Type B pancreatic cell (in vitro differentiated cells): ENCODE data around the gene CREB5. TPM values are rescaled to one million over a fixed set of nuclear protein-coding genes. Genes with fewer than 3 reads are reported as not detected.

Experiments used
- DNase-seq: peaks from one replicate; pipeline ENCODE4 v3.0.0; 2021; ENCODE audit warnings: mixed read lengths; ENCODE audit not compliant: unreplicated experiment; ENCODE audit errors: extremely low spot score
- H3K27ac Mint-ChIP-seq: 2 replicates; pipeline ENCODE4 v1.8.0; 2021; ENCODE audit warnings: mild to moderate bottlenecking, mixed read lengths
- H3K27me3 Mint-ChIP-seq: 2 replicates; pipeline ENCODE4 v1.8.0; 2021; ENCODE audit warnings: mixed read lengths
- H3K36me3 Mint-ChIP-seq: 2 replicates; pipeline ENCODE4 v1.8.0; 2021; ENCODE audit warnings: mixed read lengths
- H3K4me1 Mint-ChIP-seq: one replicate; pipeline ENCODE4 v1.8.0; 2021; ENCODE audit warnings: mixed read lengths; ENCODE audit not compliant: unreplicated experiment
- H3K4me3 Mint-ChIP-seq: 2 replicates; pipeline ENCODE4 v1.8.0; 2021; ENCODE audit warnings: mild to moderate bottlenecking, mixed read lengths
- H3K9me3 Mint-ChIP-seq: 2 replicates; pipeline ENCODE4 v1.8.0; 2021; ENCODE audit warnings: mixed read lengths
- CTCF ChIP-seq: fragments of 200-600 bp; sonication (generic); conservative IDR thresholded peaks from 2 replicates; pipeline ENCODE4 v1.5.0; 2021; ENCODE audit warnings: antibody characterized with exemption, mild to moderate bottlenecking
- total RNA-seq: library from RNA; stranded (reverse); gene quantifications from 2 replicates; pipeline ENCODE4 v1.2.1, GENCODE V29; 2021; ENCODE audit warnings: low replicate concordance

The CREB5 gene
- total RNA-seq, 1 donor from 2014 or later, result 31.0 TPM

GRCh38 chr7:28493477-28493876 lies 81.2 kb downstream of the CREB5 start:
- no peak overlapping the region for H3K27ac Mint-ChIP-seq
- peaks cover 16% of the 10 kb centered on the region for H3K4me1 Mint-ChIP-seq
- H3K4me3 Mint-ChIP-seq, result no peak overlapping the region
- no peak for DNase-seq
- peaks cover 12% of the 10 kb centered on the region for H3K36me3 Mint-ChIP-seq
- no peaks in the 10 kb centered on the region for H3K27me3 Mint-ChIP-seq
- no peak for TF ChIP-seq CTCF
- H3K9me3 Mint-ChIP-seq, result peaks cover 9% of the 10 kb centered on the region

GRCh38 chr7:28497009-28497408 lies 84.7 kb downstream of the CREB5 start:
- no peaks in the 10 kb centered on the region for H3K27me3 Mint-ChIP-seq
- TF ChIP-seq CTCF, result no peak
- H3K36me3 Mint-ChIP-seq, result peaks cover 4% of the 10 kb centered on the region
- H3K27ac Mint-ChIP-seq, result no peak overlapping the region
- H3K9me3 Mint-ChIP-seq, result no peaks in the 10 kb centered on the region
- H3K4me3 Mint-ChIP-seq, result no peak overlapping the region
- peaks cover 5% of the 10 kb centered on the region for H3K4me1 Mint-ChIP-seq
- no peak for DNase-seq

GRCh38 chr7:28498636-28499035 lies 86.3 kb downstream of the CREB5 start:
- Mint-ChIP-seq H3K4me3 (no peak overlapping the region), H3K27me3 (no peaks in the 10 kb centered on the region), H3K4me1 (peaks cover 4% of the 10 kb centered on the region), H3K9me3 (no peaks in the 10 kb centered on the region), H3K27ac (no peak overlapping the region), H3K36me3 (peaks cover 4% of the 10 kb centered on the region)
- no peak for TF ChIP-seq CTCF
- no peak for DNase-seq

DNA sequence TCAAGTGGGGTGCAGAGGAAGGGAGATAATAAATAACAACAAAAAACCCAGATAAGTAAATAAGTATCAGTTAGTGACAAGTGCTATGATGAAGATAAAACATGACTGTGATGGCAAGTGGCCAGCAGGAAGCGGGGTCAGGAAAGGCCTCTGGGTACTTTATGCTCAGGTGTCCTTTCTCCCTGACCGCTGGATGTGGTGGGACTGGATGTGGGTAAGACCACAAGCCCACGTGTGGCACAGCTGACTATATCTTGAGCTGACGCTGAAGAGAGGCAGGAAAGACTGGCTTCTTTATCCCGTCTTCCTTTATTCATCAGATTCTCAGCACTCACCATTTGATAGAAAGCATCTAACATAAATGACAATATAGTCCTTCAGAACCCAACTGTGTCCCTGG lies 87.8 kb downstream of the CREB5 start:
- no peaks in the 10 kb centered on the region for H3K9me3 Mint-ChIP-seq
- H3K27ac Mint-ChIP-seq, result no peak overlapping the region
- peaks cover 4% of the 10 kb centered on the region for H3K36me3 Mint-ChIP-seq
- H3K4me3 Mint-ChIP-seq, result no peak overlapping the region
- peaks cover 4% of the 10 kb centered on the region for H3K4me1 Mint-ChIP-seq
- TF ChIP-seq CTCF, result no peak
- no peak for DNase-seq
- no peaks in the 10 kb centered on the region for H3K27me3 Mint-ChIP-seq

GRCh38 chr7:28502408-28502807 lies 90.1 kb downstream of the CREB5 start:
- H3K27ac Mint-ChIP-seq, result no peak overlapping the region
- DNase-seq, result no peak
- TF ChIP-seq CTCF, result no peak
- H3K4me1 Mint-ChIP-seq, result peaks cover 4% of the 10 kb centered on the region
- H3K27me3 Mint-ChIP-seq, result no peaks in the 10 kb centered on the region
- no peaks in the 10 kb centered on the region for H3K36me3 Mint-ChIP-seq
- no peaks in the 10 kb centered on the region for H3K9me3 Mint-ChIP-seq
- no peak overlapping the region for H3K4me3 Mint-ChIP-seq

- Mint-ChIP-seq H3K4me3 (no peak overlapping the region), H3K4me1 (peaks cover 4% of the 10 kb centered on the region), H3K36me3 (no peaks in the 10 kb centered on the region), H3K9me3 (no peaks in the 10 kb centered on the region), H3K27ac (no peak overlapping the region), H3K27me3 (no peaks in the 10 kb centered on the region)
- TF ChIP-seq CTCF, result no peak
- no peak for DNase-seq
These were observed 91.1 kb downstream of the CREB5 start for GRCh38 chr7:28503396-28503795.
